ENCODE results near the gene TTC28.

Gene TTC28

DNA sequence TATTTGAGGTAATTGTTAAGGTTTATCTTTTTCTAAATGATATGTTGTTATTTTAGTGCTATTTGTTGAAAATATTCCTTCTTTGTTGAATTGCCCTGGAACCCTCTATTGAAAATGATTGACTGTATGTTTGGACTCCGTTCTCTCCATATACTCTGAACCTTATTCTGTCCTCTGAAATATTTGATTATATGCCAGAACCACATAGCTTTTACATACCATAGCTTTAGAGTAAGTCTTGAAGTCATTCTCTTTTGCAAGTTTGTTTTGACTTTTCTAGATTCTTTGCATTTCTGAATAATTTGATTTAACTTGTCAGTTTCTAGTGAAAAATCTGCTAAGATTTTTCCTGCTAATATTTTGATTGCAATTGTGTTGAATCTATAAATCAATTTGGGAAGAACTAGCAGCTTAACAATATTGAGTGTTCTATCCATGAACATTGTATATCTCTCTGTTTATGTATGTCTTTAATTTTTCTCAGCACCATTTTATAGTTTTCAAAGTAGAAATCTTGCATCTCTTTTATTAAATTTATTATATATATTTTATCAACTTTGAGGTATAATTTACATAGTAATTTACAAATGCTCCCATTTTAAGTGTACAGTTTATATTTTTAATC, 708.9 kb downstream of the TTC28 start:
- no peak for DNase-seq (ENCODE audit: low read depth in 2 of 2)

DNA sequence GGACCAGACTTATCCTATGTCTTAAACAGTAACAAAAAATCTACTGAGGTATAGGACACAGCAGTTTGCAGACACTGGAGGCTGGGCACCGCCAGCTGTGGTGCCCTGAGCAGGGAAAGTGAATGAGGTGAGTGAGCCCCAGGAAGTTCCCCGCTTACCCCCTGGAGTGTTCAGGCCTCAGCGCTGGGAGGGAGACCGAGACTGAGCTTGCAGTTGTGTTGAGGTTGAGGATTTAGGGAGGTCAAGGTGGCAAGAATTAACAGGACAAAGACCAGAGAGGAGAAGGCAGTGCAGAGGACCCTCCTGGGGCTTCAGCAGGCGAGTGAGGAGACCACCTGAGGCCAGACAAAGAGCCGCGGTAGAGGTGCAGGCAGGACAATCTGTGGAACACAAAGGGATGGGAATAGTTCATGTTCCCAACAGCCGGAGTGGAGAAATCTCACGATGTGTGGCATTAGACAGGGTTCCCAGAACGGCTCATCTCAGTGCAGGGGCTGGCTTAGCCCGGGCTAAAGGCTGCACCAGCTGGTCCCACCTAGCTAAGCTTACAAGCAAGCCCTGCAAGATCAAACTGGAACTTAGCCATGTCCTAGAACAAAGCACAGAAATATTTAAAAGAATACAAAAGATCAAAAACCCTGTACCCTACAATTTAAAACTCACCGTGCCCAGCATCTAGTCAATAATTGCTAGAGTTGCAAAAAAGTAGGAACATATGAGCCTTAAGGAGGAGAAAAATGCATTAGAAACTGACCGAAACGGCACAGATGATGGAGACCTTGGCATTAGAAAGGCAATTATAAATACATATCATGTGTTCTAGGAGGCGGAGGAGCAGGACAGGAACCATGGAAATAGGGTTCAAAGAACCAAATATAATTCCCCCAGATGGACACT, 713.2 kb downstream of the TTC28 start:
- no peak for DNase-seq (ENCODE audit: low read depth in 2 of 2)

GRCh38 chr22:27962268-27963044, 717.2 kb downstream of the TTC28 start:
- DNase-seq (ENCODE audit: low read depth in 2 of 2): no peak

DNA sequence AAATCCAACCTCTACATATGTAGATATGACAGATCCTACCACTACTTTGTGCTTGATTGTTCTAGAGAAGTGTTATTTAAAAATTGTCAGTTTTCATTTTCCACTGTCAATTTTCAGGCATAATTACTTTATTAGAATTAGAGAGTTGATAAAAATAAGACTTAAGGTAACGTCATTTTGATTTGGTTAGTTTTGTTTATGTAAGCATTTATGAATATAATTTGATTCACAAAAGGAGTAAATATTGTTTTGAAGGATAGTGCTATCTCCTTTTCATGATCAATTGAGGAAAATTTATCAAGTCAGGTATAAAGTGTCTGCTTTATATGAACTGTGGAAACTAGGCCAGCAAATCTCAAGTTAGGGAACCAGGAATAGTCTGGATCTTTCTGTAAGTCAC, 718.0 kb downstream of the TTC28 start:
- no peak for DNase-seq (ENCODE audit: low read depth in 2 of 2)

DNA sequence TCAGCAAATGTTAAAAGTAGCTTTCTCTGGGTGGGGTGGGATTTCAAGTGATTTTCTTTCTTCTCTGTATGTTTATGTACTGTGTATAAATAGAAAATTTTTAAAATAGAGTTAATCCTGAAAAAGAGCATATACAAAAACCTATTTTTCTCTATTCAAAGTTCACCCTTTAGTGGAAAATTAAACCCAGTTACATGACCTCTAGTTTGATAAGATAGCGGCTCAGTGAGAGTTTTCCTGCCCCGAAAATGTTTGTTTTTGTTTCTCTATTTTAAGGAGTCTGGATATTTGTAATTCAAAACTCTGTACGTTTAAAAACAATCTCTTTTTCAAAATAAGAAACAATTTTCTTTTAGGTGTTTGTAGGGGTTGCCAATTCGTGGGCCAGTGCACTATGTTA, 718.5 kb downstream of the TTC28 start:
- DNase-seq (ENCODE audit: low read depth in 2 of 2): no peak

DNA sequence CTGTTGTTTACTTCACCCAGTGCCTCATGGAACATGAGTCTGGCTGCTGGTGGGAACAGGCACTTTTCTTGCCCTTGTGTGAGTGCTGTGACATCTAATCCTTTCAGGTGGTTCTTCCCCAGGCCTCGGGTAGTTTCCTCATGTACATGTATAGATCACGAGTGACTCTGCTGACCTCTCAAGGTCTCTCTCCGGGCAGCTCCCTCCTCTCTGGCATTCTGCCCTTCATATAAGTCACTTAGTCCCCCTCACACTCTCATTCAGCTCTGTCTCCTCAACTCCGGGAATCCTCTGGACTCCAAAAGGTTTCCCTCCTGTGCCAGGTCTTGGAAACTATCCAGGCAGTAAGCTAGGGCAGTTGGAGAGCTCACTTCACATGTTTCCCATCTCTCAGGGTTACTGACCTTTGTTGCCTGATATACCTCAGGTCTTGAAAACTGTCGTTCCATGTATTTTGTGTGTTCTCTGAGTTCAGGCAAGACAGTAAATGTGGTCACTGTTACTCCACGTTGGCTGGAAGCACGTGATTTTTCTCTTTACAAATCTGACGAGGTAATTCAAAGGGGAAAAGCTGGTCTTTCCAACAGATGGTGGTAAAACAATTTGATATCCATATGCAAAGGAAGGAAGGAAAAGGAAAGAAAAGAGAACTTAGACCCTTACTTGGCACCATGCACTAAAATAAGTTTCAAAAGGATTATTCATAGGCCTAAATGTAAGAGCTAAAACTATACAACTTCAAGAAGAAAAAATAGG, 720.1 kb downstream of the TTC28 start:
- no peak for DNase-seq (ENCODE audit: low read depth in 2 of 2)

DNA sequence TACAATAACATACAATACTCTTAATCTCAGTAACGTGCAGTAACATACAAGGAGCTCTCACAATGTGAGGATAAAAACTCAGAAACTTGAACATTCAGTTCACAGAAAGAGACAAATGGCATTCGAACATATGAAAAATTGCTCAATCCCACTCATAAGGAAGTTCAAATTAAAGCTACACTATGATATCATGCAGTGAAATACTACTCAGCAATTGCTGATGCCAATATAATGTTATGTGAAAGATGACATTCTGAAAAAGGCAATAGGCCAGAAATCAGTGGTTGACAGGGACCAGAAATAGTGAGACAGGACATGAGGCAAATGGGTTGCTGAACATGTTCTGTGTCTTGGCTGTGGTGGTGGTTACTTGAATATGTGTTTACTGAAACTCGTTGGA, 726.9 kb downstream of the TTC28 start:
- DNase-seq (ENCODE audit: low read depth in 2 of 2): no peak

DNA sequence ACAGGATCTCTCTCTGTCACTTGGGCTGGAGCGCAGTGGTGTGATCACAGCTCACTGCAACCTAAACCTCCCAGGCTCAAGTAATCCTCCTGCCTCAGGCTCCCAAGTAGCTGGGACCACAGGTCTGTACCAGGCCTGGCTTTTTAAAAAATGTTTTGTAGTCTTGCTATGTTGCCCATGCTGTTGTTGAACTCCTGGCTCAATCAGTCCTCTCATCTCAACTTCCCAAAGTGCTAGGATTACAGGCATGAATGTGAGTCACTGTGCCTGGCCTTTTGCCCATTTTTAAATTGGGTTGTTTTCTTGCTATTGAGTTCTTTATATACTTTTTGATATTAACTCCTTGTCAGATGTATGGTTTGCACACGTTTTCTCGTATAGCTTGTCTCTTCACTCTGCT, 727.5 kb downstream of the TTC28 start:
- DNase-seq (ENCODE audit: low read depth in 2 of 2): no peak

- no peak for DNase-seq (ENCODE audit: low read depth in 2 of 2)
Measured at GRCh38 chr22:27949421-27949820, 730.2 kb downstream of the TTC28 start.

DNA sequence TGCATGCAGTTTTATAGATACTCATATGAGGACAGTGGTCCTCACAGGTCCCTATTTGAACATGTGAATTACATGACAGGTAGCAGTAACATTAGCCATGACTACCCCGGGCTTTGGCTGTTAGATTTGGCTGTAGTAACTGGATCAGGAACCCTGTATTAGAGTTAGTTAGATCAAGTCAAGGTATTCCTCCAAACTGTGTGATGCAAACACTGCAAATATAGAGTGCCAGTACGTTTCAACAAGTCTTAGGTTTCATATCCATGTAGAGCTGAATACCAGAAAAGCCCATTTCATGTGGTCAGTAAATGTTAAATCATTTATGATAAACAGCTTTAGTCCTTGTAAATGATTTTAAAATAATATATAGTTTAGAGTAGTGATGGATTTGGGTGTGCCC, 731.1 kb downstream of the TTC28 start:
- DNase-seq (ENCODE audit: low read depth in 2 of 2): no peak

DNA sequence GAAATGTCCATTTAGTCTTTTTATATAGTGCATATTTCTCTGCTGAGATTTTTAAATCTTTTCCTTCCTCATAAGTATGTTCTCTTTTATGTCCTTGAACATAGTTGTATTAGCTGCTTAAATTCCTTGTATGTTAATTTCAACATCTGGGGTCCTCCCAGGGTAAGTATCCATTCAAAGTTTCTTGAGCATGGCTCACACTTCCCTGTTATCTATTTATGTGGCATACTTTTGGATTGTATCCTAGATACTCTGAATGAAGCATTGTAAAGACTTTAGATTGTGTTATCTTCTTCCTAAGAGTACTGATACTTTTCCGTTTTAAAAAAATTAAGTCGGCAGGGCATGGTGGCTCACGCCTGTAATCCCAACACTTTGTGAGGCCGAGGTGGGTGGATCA, 732.2 kb downstream of the TTC28 start:
- DNase-seq (ENCODE audit: low read depth in 2 of 2): no peak

GRCh38 chr22:27941143-27941542, 738.5 kb downstream of the TTC28 start:
- no peak for DNase-seq (ENCODE audit: low read depth in 2 of 2)

GRCh38 chr22:27937453-27937852, 742.2 kb downstream of the TTC28 start:
- DNase-seq (ENCODE audit: low read depth in 2 of 2): no peak

- DNase-seq (ENCODE audit: low read depth in 2 of 2): no peak
Measured at GRCh38 chr22:27935897-27936296, 743.7 kb downstream of the TTC28 start.

DNA sequence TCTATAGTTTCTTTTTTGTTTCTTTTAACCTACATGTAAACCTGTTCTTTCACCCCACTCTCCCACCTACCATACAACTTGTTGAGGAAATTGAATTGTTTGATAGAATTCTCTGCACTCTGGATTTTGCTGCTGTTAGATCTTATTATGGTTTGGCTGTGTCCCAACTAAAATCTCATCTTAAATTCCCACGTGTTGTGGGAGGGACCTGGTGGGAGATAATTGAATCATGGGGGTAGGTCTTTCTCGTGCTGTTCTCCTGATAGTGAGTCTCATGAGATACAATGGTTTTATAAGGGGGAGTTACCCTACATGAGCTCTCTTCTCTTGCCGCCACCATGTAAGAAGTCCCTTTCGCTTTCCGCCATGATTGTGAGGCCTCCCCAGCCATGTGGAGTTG, 745.6 kb downstream of the TTC28 start:
- no peak for DNase-seq (ENCODE audit: low read depth in 2 of 2)

DNA sequence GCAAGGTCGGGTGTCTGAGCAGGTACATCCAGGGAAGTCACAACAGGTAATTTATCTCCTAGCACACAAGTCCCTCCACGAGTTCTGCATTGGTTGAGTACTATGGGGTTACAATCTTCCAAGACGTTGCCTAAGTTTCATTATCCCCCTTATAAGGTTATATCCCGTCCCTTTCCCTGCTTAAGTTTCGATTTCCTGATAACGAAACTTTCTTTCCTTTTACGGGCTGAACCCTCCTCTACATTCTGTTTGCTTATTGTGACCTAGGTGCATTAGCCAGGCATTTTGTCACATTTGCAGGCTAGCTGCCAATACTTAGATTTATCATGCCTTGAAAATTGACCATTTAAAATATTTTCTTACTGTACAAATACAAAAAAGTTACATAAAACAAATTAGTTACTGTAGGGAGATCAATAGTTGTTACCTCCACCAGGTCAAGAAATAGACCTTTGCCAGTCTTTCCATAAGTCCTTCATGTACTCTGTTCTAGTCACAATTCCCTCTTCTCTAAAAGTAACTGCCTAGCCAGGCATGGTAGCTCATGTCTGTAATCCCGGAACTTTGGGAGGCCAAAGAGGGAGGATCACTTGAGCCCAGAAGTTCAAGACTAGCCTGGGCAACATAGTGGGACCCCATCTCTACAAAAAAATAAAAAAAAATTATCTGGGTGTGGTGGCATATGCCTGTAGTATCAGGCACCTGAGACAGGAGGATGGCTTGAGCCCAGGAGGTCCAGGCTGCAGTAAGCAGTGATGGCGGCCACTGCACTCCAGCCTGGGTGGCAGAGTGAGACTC, 746.3 kb downstream of the TTC28 start:
- no peak for DNase-seq (ENCODE audit: low read depth in 2 of 2)

DNA sequence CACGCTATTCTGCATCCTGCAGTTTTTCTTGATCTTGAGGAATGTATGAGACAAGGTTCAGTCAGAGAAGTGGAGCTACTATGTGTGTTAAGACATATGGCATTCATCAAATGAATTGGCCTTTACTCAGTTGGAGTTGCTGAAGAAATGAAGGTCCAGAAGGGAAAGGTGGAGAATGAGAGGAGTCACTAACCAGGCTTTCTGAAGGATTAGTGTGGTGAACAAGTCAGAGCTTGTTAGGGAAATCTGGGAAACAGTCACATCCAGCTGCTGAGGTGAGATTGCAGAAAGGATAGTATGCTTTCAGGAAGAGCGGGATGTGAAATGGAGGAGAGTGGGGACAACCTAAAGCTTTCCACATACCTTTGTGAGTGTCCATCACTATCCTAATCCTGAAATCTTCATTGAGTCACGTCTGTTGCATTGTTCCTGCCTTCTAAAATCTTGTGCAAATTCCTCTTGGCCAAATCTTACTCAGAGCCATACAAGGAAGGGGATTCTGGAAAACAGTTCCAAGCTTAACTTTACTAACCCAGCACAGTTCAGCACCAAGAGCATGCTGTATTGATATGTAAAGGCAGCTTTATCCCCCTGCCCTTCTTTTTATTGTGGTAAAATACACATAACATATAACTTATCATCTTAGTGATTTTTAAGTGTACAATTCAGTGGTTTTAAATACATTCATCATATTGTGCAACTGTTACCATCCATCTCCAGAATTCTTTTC, 749.1 kb downstream of the TTC28 start:
- no peak for DNase-seq (ENCODE audit: low read depth in 2 of 2)
